ENCODE measurements around the gene REV1. TPM values are rescaled to one million over a fixed set of nuclear protein-coding genes. Genes with fewer than 3 reads are reported as not detected.

The REV1 gene
- total RNA-seq, 1 donor from 2014 or later, result 55.3 TPM

- ATAC-seq (no peak), DNase-seq (no peak)
- no peaks in the 10 kb centered on the region for H3K36me3 ChIP-seq
- TF ChIP-seq, protein P1, sequence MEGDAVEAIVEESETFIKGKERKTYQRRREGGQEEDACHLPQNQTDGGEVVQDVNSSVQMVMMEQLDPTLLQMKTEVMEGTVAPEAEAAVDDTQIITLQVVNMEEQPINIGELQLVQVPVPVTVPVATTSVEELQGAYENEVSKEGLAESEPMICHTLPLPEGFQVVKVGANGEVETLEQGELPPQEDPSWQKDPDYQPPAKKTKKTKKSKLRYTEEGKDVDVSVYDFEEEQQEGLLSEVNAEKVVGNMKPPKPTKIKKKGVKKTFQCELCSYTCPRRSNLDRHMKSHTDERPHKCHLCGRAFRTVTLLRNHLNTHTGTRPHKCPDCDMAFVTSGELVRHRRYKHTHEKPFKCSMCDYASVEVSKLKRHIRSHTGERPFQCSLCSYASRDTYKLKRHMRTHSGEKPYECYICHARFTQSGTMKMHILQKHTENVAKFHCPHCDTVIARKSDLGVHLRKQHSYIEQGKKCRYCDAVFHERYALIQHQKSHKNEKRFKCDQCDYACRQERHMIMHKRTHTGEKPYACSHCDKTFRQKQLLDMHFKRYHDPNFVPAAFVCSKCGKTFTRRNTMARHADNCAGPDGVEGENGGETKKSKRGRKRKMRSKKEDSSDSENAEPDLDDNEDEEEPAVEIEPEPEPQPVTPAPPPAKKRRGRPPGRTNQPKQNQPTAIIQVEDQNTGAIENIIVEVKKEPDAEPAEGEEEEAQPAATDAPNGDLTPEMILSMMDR (IDR thresholded peaks at IDR 0.05), result no peak
- H3K27ac ChIP-seq, result peak overlapping the region; percentile 79
- H3K4me1 ChIP-seq, result peaks cover 15% of the 10 kb centered on the region
- H3K27me3 ChIP-seq, result no peaks in the 10 kb centered on the region
- H3K4me3 ChIP-seq, result peak overlapping the region; percentile 96
- H3K9me3 ChIP-seq, result no peaks in the 10 kb centered on the region
- intact Hi-C loops (cut with DNase I), result no loop called here
Measured at GRCh38 chr2:99490623-99491461, 1.0 kb upstream of the REV1 start.

GRCh38 chr2:99489063-99489760, 605 bp downstream of the REV1 start:
- H3K27ac ChIP-seq, result peak overlapping the region; percentile 79
- H3K27me3 ChIP-seq, result no peaks in the 10 kb centered on the region
- H3K9me3 ChIP-seq, result no peaks in the 10 kb centered on the region
- no peaks in the 10 kb centered on the region for H3K36me3 ChIP-seq
- H3K4me1 ChIP-seq, result peaks cover 28% of the 10 kb centered on the region
- DNase-seq, result peak; percentile 88
- intact Hi-C loops (cut with DNase I), result no loop called here
- TF ChIP-seq, protein P1 (IDR thresholded peaks at IDR 0.05), result no peak
- ATAC-seq, result peak; percentile 62
- H3K4me3 ChIP-seq, result peak overlapping the region; percentile 96

DNA sequence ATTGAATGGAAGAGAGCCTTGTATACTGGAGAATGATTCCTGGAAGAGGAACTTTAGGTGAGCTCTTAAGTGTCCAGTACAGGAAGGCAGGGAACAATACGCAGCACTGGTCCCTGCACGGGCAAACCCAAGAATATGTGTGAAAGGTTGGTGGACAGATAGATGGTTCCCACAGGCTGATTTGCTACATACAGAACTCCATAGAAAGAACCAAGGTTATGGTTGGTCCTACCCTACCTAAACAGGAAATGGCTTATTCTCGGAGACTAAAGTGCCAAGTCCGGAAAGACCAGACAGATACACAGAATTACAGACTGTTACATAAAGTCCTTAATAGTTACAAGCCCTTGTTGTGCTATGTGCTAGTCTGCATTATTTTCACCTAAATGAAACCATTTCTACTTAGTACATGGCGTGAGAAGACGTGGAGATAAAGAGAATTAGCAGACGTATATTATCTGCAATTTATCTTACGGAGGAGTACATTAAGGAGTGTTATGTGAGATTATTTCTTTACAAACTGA, 1.2 kb downstream of the REV1 start:
- no peak for ATAC-seq
- intact Hi-C loops (cut with DNase I), result no loop called here

DNA sequence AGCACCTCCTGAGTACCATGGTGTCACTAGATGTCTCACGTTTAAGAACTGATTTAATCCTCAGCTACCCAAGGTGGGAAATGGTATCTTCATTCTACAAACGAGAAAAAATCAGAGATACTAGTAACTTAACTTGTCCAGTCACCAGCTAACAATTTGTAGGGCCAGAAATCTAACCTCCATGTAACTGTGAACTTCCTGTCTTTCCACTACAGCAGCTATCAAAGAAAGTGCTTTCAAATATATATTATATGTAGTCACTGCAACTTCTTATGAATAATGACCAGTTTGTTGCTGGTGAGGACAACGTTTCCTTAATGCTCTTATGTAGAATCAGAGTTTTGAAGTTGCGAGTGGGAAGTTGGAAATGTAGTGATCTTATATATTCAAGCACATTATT, 1.9 kb downstream of the REV1 start:
- Histone ChIP-seq H3K27me3 (no peaks in the 10 kb centered on the region), H3K9me3 (no peaks in the 10 kb centered on the region), H3K27ac (no peak overlapping the region), H3K4me1 (peaks cover 37% of the 10 kb centered on the region), H3K4me3 (peak overlapping the region; percentile 96), H3K36me3 (no peaks in the 10 kb centered on the region)
- intact Hi-C loops (cut with DNase I), result no loop called here
- DNase-seq (no peak), ATAC-seq (no peak)
- TF ChIP-seq, protein P1 (IDR thresholded peaks at IDR 0.05), result no peak

More for the DNA sequence above, 1.2 kb downstream of the REV1 start:
- Histone ChIP-seq H3K9me3 (no peaks in the 10 kb centered on the region), H3K27ac (peak overlapping the region; percentile 79), H3K36me3 (no peaks in the 10 kb centered on the region), H3K4me3 (peak overlapping the region; percentile 96), H3K4me1 (peaks cover 34% of the 10 kb centered on the region), H3K27me3 (no peaks in the 10 kb centered on the region)
- no peak for DNase-seq
- TF ChIP-seq, protein P1 (IDR thresholded peaks at IDR 0.05), result no peak

DNA sequence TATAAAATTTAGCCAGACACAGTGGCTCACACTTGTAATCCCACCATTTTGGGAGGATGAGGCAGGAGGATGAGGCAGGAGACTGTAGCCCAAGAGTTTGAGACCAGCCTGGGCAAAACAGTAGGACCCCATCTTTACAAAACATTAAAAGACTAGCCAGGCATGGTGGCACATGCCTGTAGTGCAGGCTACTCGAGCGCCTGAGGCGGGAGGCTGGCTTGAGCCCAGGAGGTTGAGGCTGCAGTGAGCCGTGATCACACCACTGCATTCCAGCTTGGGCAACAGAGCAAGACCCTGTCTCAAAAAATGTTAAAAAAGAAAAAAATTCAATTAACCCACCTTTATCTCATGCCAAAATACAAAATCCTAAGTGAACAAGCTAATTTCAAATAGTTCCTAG, 4.0 kb downstream of the REV1 start:
- Histone ChIP-seq H3K36me3 (no peaks in the 10 kb centered on the region), H3K27ac (no peak overlapping the region), H3K4me3 (no peak overlapping the region), H3K4me1 (peaks cover 32% of the 10 kb centered on the region), H3K27me3 (no peaks in the 10 kb centered on the region), H3K9me3 (no peaks in the 10 kb centered on the region)
- TF ChIP-seq, protein P1 (IDR thresholded peaks at IDR 0.05), result no peak
- no peak for ATAC-seq
- DNase-seq, result no peak
- intact Hi-C loops (cut with DNase I), result no loop called here

All from upper lobe of right lung (tissue), 1 donor.